IPS-NIHi11 (cell line): ENCODE measurements around the gene MDM4.

Experiments used
- DNase-seq: peaks from one replicate; pipeline ENCODE4 v3.0.0; 2012; ENCODE audit warnings: mixed read lengths, low spot score

Gene MDM4

GRCh38 chr1:204491655-204492054 lies 24.6 kb upstream of the MDM4 start:
- DNase-seq, result no peak

GRCh38 chr1:204493145-204493983 lies 22.8 kb upstream of the MDM4 start:
- DNase-seq, result peak; percentile 74

DNA sequence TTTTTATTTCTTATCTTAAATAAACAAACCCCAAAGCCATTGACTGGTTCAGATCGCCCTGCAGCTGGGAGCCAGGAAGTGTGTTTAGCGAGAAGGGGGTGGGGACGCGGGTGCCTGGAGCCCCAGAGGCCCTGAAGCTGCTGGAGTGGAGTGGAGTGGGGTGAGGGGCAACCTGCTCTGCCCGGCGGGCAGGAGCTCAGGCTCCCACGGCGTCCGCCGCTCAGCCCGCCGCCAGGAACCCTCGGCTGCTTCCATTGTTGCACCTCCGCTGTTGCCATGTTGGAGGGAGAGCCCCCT lies 22.3 kb upstream of the MDM4 start:
- peak; percentile 68 for DNase-seq

GRCh38 chr1:204494281-204495077 lies 21.7 kb upstream of the MDM4 start, which contains the start of gene PIK3C2B:
PIK3C2B (minus strand) TSS chr1:204494805; CDS start chr1:204469802, 25,003 bp downstream.
- peak; percentile 99 for DNase-seq

GRCh38 chr1:204495078-204495753 lies 21.0 kb upstream of the MDM4 start:
- DNase-seq, result no peak

- DNase-seq, result no peak
These were observed 20.4 kb upstream of the MDM4 start for GRCh38 chr1:204495777-204496176.

DNA sequence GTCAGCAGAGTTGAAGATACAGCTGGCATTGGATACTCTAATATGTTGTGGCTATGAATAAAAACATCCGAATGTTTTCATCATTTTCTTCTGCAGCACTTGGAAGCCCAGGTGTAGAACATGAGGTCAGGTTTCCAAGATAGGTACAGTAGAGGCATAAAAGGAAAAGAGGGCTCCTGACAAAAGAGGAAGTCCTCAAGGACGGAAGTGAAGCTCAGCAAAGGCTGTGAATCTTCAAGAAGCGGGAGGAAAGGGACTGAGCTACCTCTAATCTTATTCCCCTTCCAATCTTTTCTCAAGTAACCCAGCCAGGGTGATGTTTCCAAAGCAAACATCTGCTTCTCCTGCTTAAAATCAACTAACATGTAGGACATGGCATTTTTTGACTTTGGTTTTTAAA lies 17.2 kb upstream of the MDM4 start:
- no peak for DNase-seq

- no peak for DNase-seq
These were observed 16.4 kb upstream of the MDM4 start for GRCh38 chr1:204499511-204500468.

DNA sequence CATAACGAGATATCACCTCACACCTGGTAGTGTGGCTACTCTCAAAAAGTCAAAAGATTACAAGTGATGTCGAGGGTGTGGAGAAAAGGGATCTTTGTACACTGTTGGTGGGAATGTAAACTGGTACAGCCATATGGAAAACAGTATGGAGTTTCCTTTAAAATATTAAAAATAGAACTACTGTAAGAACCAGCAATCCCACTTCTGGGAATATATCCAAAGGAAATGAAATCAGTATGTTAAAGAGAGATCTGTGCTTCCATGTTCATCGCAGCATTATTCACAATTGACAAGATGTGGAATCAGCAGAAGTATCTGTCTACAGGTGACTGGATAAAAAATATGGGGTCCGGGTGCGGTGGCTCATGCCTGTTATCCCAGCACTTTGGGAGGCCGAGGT lies 14.0 kb upstream of the MDM4 start:
- DNase-seq, result no peak

GRCh38 chr1:204503122-204503912 lies 12.9 kb upstream of the MDM4 start:
- DNase-seq, result no peak

DNA sequence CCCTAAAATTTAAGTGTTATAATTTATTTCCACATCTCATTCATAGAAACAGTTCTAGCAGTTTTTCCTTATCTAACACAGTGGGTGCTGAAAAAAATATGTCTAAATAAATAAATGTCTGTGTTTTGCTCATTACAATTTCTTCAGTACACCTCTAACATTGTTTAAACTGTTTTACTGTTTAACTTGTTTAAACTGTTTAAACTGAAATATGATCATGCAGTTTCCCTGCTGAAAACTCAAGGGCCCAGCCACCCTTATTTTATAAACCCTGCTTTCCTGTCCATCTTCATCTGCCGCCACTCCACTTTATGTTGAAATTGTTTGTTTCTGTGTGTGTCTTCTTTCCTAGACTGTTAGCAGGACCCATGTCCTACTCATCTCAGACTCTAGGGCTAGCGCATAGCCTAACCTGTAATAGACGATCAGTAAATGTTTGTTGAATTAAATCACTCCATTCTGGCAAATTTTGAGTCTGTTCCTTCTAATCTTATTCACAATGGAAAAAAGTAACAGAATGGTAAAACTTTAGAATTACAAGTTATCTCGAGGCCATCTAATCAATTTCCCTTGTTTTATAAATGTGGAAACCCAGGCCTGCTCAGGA lies 12.2 kb upstream of the MDM4 start:
- no peak for DNase-seq

DNA sequence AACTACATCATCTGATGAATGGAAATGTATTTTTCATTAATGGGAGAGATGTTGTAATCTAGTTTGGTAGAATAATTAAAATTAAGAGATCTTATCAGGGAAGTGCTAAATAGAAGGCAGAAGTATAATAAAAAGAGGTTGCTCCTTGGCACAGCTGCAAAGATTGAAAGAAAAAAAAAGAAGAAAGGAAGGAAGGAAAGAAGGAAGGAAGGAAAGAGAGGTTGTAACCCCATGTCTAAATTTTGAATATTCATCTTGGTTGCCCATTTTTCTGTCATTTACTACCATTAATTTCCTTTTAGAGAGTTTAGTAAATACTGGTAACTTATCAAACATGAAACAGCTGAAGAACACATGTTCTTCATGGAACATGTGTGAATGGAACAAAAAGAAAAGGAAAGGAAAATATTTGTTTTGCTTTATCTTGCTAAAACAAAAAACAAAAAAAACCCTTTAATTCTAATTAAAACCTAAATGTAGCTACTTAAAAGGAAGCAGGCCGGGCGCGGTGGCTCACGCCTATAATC lies 10.5 kb upstream of the MDM4 start:
- DNase-seq, result no peak

DNA sequence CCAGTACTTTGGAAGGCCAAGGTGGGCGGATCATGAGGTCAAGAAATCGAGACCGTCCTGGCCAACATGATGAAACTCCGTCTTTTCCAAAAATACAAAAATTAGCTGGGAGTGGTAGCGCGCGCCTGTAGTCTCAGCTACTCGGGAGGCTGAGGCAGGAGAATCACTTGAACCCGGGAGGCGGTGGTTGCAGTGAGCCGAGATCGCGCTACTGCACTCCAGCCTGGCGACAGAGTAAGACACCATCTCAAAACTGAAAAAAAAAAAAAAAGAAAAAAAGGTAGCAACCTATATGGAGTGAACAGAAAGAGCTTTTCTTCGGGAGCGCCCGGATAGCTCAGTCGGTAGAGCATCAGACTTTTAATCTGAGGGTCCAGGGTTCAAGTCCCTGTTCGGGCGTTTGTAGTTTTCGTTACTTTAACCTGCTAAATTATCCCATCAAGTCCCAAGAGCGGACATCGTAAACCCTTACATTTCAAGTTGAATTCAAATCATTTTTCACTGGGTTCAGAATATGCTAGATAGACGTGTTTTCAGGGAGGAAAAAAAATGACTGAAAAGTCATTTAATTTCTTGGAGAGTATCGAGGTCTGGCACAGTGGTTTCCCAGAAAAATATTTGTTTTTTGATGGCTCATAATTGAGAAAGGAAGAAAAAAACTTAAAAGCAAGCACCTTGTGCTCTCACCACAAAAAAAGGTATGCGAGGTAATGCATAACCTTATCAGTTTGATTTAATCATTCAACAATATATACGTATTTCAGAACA lies 9.8 kb upstream of the MDM4 start:
- peak; percentile 41 for DNase-seq

DNA sequence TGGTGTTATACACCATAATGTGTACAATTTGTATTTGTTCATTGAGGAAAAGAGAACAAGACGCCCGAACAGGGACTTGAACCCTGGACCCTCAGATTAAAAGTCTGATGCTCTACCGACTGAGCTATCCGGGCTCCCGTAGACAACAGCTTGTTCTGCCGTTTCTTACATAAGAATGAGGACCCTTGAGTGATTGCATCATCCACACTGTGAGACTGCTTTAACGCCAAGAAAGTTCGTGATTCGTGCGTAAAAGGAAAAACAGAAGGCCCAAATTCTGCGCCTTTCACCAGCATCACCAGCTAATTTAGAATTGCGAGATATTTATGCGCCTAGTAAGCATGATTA lies 9.3 kb upstream of the MDM4 start:
- peak; percentile 37 for DNase-seq

DNA sequence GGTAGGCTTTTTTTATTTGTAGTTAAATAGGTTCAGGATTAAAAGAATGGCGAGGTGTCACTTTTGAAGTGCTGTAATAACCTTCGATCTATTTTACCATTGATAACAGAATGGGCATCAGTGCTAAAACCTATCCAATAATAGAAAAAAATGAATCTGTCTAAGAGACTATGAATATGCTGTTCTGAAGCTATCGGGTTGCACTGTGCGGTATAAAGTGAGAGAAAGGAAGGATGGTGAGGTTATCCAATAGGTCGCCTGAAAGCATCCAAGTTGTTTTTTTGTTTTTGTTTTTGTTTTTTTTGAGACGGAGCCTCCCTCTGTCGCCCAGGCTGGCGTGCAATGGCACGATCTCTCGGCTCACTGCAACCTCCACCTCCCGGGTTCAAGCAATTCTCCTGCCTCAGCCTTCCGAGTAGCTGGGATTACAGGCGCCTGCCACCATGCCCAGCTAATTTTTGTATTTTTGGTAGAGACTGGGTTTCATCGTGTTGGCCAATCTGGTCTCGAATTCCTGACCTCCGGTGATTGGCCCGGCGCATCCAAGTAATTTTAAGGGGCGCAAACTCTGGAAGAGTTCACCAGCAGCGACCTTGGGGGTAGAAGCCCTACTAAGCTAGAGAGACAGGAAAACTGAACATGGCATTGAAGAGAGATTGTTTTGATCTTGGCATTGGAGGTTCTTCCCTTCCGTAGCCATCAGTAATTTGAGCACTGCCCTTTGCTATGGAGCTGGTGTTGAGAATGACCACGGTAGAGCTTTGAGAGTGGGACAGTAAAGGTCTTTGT lies 8.7 kb upstream of the MDM4 start:
- peak; percentile 61 for DNase-seq

DNA sequence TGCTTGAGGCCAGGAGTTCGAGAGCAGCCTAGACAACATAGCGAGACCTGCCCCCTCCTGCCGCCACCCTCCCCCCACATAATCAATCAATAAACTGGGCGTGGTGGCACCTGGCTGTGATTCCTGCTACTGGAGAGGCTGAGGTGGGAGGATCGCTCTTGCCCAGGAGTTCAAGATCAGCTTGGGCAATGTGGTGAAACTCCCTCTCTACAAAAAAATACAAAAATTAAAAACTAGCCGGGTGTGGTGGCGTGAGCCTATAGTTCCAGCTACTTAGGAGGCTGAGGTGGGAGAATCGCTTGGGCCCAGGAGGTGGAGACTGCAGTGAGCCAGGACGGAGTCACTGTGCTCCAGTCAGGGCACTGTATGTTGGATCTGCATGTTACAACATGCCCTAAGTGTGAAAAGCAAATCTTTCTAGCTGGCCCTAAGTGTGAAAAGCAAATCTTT lies 7.0 kb upstream of the MDM4 start:
- DNase-seq, result no peak

GRCh38 chr1:204511366-204511765 lies 4.8 kb upstream of the MDM4 start:
- no peak for DNase-seq

- DNase-seq, result no peak
These were observed 3.0 kb upstream of the MDM4 start for GRCh38 chr1:204513117-204513716.
